GM23338 (cell line): ENCODE measurements around the gene ACOT13. TPM values are rescaled to one million over a fixed set of nuclear protein-coding genes. Genes with fewer than 3 reads are reported as not detected.
A peak's percentile ranks its signal among the peaks of the same experiment; 100 is the strongest.

Experiments
- ATAC-seq: fragments of 200-7000 bp; cut with Tn5 transposase; 3 replicates; pipeline ENCODE4 v1.9.1; 2020
- DNase-seq: peaks from one replicate; pipeline ENCODE4 v3.0.0-alpha.2; 2015; ENCODE audit warnings: low spot score
- H2AFZ ChIP-seq: fragments of 200-600 bp; sonication (generic); 2 replicates; pipeline ENCODE4 v1.8.0; 2016; ENCODE audit warnings: antibody characterized with exemption, mild to moderate bottlenecking, moderate library complexity
- H3F3A ChIP-seq: fragments of 200-600 bp; sonication (generic); replicated peaks from 2 replicates; pipeline ENCODE4 v1.8.0; 2017; ENCODE audit warnings: antibody characterized with exemption, mixed run types, low read depth
- H3K27ac ChIP-seq: fragments of 200-600 bp; sonication (generic); 2 replicates; pipeline ENCODE4 v1.6.1; 2016; ENCODE audit warnings: low read depth
- H3K27me3 ChIP-seq: fragments of 200-600 bp; sonication (generic); 2 replicates; pipeline ENCODE4 v1.8.0; 2016; ENCODE audit warnings: mild to moderate bottlenecking, mixed run types, moderate library complexity; ENCODE audit not compliant: insufficient read depth
- H3K36me3 ChIP-seq: fragments of 200-600 bp; sonication (generic); 2 replicates; pipeline ENCODE4 v1.8.0; 2016; ENCODE audit warnings: mild to moderate bottlenecking; ENCODE audit not compliant: insufficient read depth
- H3K4me1 ChIP-seq: fragments of 200-600 bp; sonication (generic); 2 replicates; pipeline ENCODE4 v1.8.0; 2016; ENCODE audit warnings: mild to moderate bottlenecking, moderate library complexity; ENCODE audit not compliant: insufficient read depth
- H3K4me2 ChIP-seq: fragments of 200-600 bp; sonication (generic); 2 replicates; pipeline ENCODE4 v1.7.1; 2017; ENCODE audit warnings: mixed run types
- H3K4me3 ChIP-seq: fragments of 200-600 bp; sonication (generic); 2 replicates; pipeline ENCODE4 v1.6.1; 2016; ENCODE audit warnings: mixed run types
- H3K79me2 ChIP-seq: fragments of 200-600 bp; sonication (generic); replicated peaks from 2 replicates; pipeline ENCODE4 v1.8.0; 2017; ENCODE audit warnings: mild to moderate bottlenecking; ENCODE audit not compliant: insufficient read depth
- H3K9me2 ChIP-seq: fragments of 200-600 bp; sonication (generic); 2 replicates; pipeline ENCODE4 v1.8.0; 2017; ENCODE audit not compliant: insufficient read depth
- H4K20me1 ChIP-seq: fragments of 200-600 bp; sonication (generic); replicated peaks from 2 replicates; pipeline ENCODE4 v1.8.0; 2017; ENCODE audit warnings: mild to moderate bottlenecking; ENCODE audit not compliant: insufficient read depth
- H3K27ac Mint-ChIP-seq: 2 replicates; pipeline ENCODE4 v1.8.0; 2020; ENCODE audit warnings: inconsistent platforms, mild to moderate bottlenecking, moderate library complexity, mixed read lengths
- H3K27me3 Mint-ChIP-seq: 3 replicates; pipeline ENCODE4 v1.8.0; 2022; ENCODE audit warnings: low read depth, mild to moderate bottlenecking, moderate library complexity, mixed read lengths, inconsistent platforms; ENCODE audit not compliant: insufficient read depth, poor library complexity
- H3K36me3 Mint-ChIP-seq: 3 replicates; pipeline ENCODE4 v1.8.0; 2021; ENCODE audit warnings: low read depth, mild to moderate bottlenecking, inconsistent platforms, moderate library complexity, mixed read lengths
- H3K4me1 Mint-ChIP-seq: 3 replicates; pipeline ENCODE4 v1.8.0; 2020; ENCODE audit warnings: mild to moderate bottlenecking, inconsistent platforms, mixed read lengths
- H3K4me3 Mint-ChIP-seq: 3 replicates; pipeline ENCODE4 v1.8.0; 2021; ENCODE audit warnings: moderate library complexity, mild to moderate bottlenecking, inconsistent platforms, mixed read lengths
- H3K9me3 Mint-ChIP-seq: 3 replicates; pipeline ENCODE4 v1.8.0; 2020; ENCODE audit warnings: moderate library complexity, mild to moderate bottlenecking, inconsistent platforms, mixed read lengths
- CREB1 ChIP-seq: fragments of 250-450 bp; sonication (Bioruptor Pico); IDR thresholded peaks from 2 replicates; pipeline ENCODE4 v1.5.0; 2020; ENCODE audit warnings: low read depth, mild to moderate bottlenecking, moderate library complexity
- CTCF ChIP-seq, 2 experiments: fragments of 200-600 bp in 1 of 2; sonication (generic) in 1 of 2; conservative IDR thresholded peaks; 2 replicates each; pipeline versions ENCODE4 v1.5.1 to v1.6.1; 2016 to 2017; ENCODE audit warnings: antibody characterized with exemption in 2 of 2, low read depth in 2 of 2, mild to moderate bottlenecking in 2 of 2, moderate library complexity in 1 of 2
- JUNB ChIP-seq: IDR thresholded peaks from one replicate; pipeline ENCODE4 v1.6.1; 2016; ENCODE audit warnings: antibody characterized with exemption; ENCODE audit not compliant: unreplicated experiment
- NANOG ChIP-seq: IDR thresholded peaks from 2 replicates; pipeline ENCODE4 v1.6.1; 2016; ENCODE audit warnings: antibody characterized with exemption, borderline replicate concordance
- STAT1 ChIP-seq: IDR thresholded peaks from one replicate; pipeline ENCODE4 v1.6.1; 2016; ENCODE audit warnings: antibody characterized with exemption; ENCODE audit not compliant: unreplicated experiment
- ZNF462 ChIP-seq: fragments of 250-450 bp; sonication (Bioruptor Pico); IDR thresholded peaks from 2 replicates; pipeline ENCODE4 v1.5.0; 2020; ENCODE audit warnings: mild to moderate bottlenecking, moderate library complexity
- polyA plus RNA-seq: library from polyadenylated mRNA; unstranded; fragments of >200 nt; fragmentation: Nextera tagmentation; extraction: Ambion mirVana; gene quantifications from 2 replicates; pipeline ENCODE4 v1.2.1, GENCODE V29; 2016
- total RNA-seq: library from RNA; depleted of rRNA; stranded (reverse); fragments of >200 nt; shearing (Covaris generic); gene quantifications from 2 replicates; pipeline ENCODE4 v1.2.3, GENCODE V29; 2014

Gene ACOT13
- total and polyA plus RNA-seq, 2 experiments from 2014 or later = 17.8 to 175 TPM

DNA sequence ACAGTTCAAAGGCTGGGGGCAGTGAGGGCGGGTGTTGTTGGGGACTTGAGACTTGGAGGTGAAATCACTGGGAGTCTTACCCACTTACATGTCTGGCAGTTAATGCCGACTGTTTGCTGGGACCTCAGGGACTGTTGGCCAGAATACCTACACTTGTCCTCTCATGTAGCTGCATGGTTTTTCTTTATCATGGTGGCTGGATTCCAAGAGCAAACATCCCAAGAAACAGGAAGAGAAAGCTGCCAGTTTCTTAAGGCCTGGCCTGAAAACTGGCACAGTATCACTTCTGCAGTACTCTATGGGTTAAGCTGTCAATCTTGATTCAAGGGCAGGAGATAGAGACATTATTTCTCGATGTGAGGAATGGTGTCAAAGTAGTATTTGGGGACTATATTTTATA is 71.9 kb downstream of the ACOT13 start (continued):
- TF ChIP-seq ZNF462 (CRISPR knock-in tag) = no peak
- TF ChIP-seq STAT1 = no peak
- no peak for TF ChIP-seq JUNB
- no peak for TF ChIP-seq NANOG

GRCh38 chr6:24740861-24741260 is 74.0 kb downstream of the ACOT13 start:
- Histone ChIP-seq H3K4me2 (no peak overlapping the region), H3F3A (no peaks in the 10 kb centered on the region), H3K36me3 (no peaks in the 10 kb centered on the region), H4K20me1 (no peaks in the 10 kb centered on the region), H3K9me2 (peaks cover 8% of the 10 kb centered on the region; the same call in 1 of the 2 replicates), H3K4me3 (no peak overlapping the region), H3K27me3 (no peaks in the 10 kb centered on the region), H2AFZ (0 out of 2 replicates have a peak overlapping the region, but pooled peaks have one; percentile 10), H3K79me2 (no peaks in the 10 kb centered on the region), H3K27ac (no peak overlapping the region), H3K4me1 (no peaks in the 10 kb centered on the region)
- no peaks in the 10 kb centered on the region for H3K27me3 Mint-ChIP-seq
- H3K4me1 Mint-ChIP-seq = no peaks in the 10 kb centered on the region
- no peaks in the 10 kb centered on the region for H3K9me3 Mint-ChIP-seq
- no peak overlapping the region for H3K27ac Mint-ChIP-seq
- no peaks in the 10 kb centered on the region for H3K36me3 Mint-ChIP-seq
- ATAC-seq = no peak
- H3K4me3 Mint-ChIP-seq = no peak overlapping the region
- no peak for DNase-seq
- TF ChIP-seq STAT1 (no peak), CREB1 (CRISPR knock-in tag) (no peak), NANOG (no peak), ZNF462 (CRISPR knock-in tag) (no peak), CTCF (conservative IDR thresholded peaks at IDR 0.05; ENCODE audit: low read depth in 2 of 2) (no peak)
